Fibroblast of pulmonary artery (primary cell): ENCODE data around the gene SLC16A6.
"Not testable (repeated sequence)": the region's sequence is repeated elsewhere in the genome, so short reads cannot be mapped to it uniquely, and the experiment has no call there.

Experiments
- DNase-seq: peaks from one replicate; pipeline ENCODE4 v3.0.0-alpha.2; 2010; ENCODE audit warnings: low read depth
- H3K4me3 ChIP-seq: replicated peaks from 2 replicates; pipeline ENCODE4 v1.5.1; 2011; ENCODE audit warnings: low read depth, mild to moderate bottlenecking, control low read depth, low read length, moderate library complexity
- CTCF ChIP-seq: IDR thresholded peaks from 2 replicates; pipeline ENCODE4 v1.5.1; 2011; ENCODE audit warnings: mild to moderate bottlenecking, control low read depth, low read length, inconsistent platforms; ENCODE audit errors: missing control alignments

SLC16A6 gene

DNA sequence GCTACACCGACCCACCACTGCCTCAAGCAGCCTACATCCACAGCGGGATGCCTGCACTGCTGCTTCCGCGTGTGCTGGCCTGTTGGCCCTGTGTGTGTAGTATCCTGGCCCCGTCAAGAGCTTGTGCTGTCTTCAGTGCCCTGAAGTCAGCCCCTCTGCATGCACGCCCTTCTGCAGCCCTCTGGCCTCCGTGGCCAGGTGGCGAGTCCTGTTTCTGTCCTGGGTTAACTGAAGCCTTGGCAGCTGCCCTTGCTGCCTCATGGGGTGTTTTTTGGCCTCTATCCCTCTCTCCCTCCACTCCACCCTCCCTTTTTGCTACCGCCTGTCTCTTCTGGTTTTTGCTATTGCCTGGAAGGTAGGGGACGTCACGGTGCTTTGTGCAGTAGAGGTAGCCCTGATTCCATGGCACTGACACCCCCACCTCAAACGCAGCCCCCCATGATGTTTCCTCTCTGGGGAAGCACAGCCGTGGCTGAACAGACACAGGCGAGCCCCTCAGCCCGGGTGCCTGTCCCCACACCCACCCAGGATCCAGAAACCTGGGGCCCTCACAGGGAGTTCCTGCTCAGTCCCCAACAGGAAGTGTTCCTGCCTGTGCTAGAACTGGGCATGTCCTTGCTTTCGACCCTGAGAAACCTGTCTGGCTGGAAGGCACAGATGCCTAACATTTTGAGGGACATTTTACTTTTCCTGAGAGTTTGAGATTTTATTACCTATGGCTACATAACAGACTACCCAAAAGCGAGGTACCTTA lies 61.9 kb downstream of the SLC16A6 start:
- no peak overlapping the region for H3K4me3 ChIP-seq
- DNase-seq: no peak
- TF ChIP-seq CTCF: no peak

GRCh38 chr17:68228039-68228680 lies 62.8 kb downstream of the SLC16A6 start:
- not testable (repeated sequence) for H3K4me3 ChIP-seq, DNase-seq

DNA sequence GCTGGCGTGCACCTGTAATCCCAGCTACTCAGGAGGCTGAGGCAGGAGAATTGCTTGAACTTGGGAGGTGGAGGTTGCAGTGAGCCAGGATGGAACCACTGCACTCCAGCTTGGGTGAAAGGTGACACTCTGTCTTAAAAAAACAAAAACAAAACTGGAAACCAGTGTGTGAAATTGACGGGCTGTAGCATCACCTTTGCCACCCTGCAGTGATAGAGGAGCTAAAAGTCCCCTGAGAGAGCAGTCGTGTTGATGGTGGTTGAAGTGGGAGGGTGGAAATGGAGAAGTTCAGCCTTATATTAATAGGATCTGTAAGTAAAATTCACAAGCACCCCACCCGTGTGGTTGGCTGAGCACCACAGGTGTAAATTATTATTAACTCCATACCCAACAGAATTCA lies 65.9 kb downstream of the SLC16A6 start:
- H3K4me3 ChIP-seq, DNase-seq: not testable (repeated sequence)

GRCh38 chr17:68222606-68223005 lies 68.3 kb downstream of the SLC16A6 start:
- DNase-seq: no peak
- H3K4me3 ChIP-seq: no peak overlapping the region
- TF ChIP-seq CTCF: no peak

- no peak for DNase-seq
- TF ChIP-seq CTCF: no peak
- H3K4me3 ChIP-seq: no peak overlapping the region
These were observed 69.1 kb downstream of the SLC16A6 start for GRCh38 chr17:68221786-68222185.

DNA sequence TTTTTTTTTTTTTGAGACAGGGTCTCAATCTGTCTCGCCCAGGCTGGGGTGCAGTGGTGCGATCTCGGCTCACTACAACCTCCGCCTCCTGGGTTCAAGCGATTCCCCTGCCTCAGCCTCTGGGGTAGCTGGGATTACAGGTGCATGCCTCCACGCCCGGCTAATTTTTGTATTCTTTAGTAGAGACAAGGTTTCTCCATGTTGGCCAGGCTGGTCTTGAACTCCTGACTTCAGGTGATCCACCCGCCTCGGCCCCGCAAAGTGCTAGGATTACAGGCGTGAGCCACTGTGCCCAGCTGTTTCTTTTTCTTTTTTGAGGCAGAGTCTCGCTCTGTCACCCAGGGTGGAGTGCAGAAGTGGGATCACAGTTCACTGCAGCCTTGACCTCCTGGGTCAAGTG lies 70.1 kb downstream of the SLC16A6 start:
- DNase-seq, H3K4me3 ChIP-seq: not testable (repeated sequence)

DNA sequence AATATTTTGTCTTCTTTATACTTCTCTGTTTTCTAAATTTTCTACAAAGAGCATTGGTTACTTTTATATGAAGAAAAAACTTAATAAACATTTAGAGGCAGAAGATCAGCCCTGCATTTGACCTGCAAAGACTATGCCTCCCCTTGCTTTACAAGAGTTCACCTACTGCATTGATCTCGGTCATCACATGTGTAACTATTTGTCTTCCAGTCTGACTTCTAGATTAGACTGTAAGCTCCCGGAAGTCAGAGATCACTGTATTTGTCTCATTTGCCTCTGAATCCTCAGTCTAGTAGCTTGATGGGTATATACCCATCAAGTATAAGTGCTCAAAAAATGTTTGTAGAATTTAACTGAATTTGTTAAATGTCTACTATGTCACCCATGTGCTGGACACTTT lies 70.7 kb downstream of the SLC16A6 start:
- DNase-seq, H3K4me3 ChIP-seq: not testable (repeated sequence)

DNA sequence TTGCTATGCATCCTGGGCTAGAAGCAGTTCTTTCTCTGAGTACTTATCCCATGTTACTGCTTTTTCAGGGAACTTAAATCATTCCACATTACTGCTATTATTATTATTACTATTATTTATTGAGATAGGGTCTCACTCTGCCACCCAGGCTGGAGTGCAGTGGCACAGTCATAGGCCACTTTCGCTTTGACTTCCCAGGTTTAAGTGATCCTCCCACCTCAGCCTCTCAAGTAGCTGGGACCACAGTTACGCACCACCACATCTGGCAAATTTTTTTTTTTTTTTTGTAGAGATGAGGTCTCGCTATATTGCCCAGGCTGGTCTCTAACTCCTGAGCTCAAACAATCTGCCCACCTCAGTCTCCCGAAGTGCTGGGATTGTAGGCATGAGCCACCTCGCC lies 71.5 kb downstream of the SLC16A6 start:
- not testable (repeated sequence) for H3K4me3 ChIP-seq, DNase-seq
